Stimulated activated CD8-positive, alpha-beta memory T cell treated with anti-CD3 and anti-CD28 coated beads, Interleukin-7, amount 100 ng/mL, for 1 hour (primary cell): Measurements from ENCODE around the gene STMN3.
"Not testable (repeated sequence)": the region's sequence is repeated elsewhere in the genome, so short reads cannot be mapped to it uniquely, and the experiment has no call there.

Experiments
- DNase-seq, 2 donors: peaks; one replicate each; pipeline ENCODE4 v3.0.0-alpha.2; 2020; ENCODE audit warnings: low read depth in 2 of 2

Gene STMN3

GRCh38 chr20:63678667-63679465 lies 25.6 kb upstream of the STMN3 start:
- no peak for DNase-seq

- no peak for DNase-seq
Measured at GRCh38 chr20:63678071-63678470, 24.8 kb upstream of the STMN3 start.

GRCh38 chr20:63675681-63676368 lies 22.6 kb upstream of the STMN3 start:
- no peak for DNase-seq

GRCh38 chr20:63673951-63674350 lies 20.7 kb upstream of the STMN3 start:
- DNase-seq, result no peak

- no peak for DNase-seq
Measured at GRCh38 chr20:63672666-63673065, 19.4 kb upstream of the STMN3 start.

- not testable (repeated sequence) for DNase-seq
Measured at GRCh38 chr20:63671695-63672094, 18.5 kb upstream of the STMN3 start.

- no peak for DNase-seq
Measured at GRCh38 chr20:63668351-63668750, 15.1 kb upstream of the STMN3 start.

- no peak for DNase-seq
Measured at GRCh38 chr20:63667858-63668257, 14.6 kb upstream of the STMN3 start.

- no peak for DNase-seq
Measured at GRCh38 chr20:63665708-63666107, 12.5 kb upstream of the STMN3 start.

GRCh38 chr20:63664861-63665594 lies 11.8 kb upstream of the STMN3 start:
- no peak for DNase-seq

GRCh38 chr20:63664143-63664851 lies 11.1 kb upstream of the STMN3 start:
- DNase-seq, result no peak

- no peak for DNase-seq
Measured at GRCh38 chr20:63663332-63664066, 10.3 kb upstream of the STMN3 start.

GRCh38 chr20:63662813-63663189 lies 9.6 kb upstream of the STMN3 start:
- DNase-seq, result no peak

- DNase-seq, result no peak
Measured at GRCh38 chr20:63661959-63662812, 9.0 kb upstream of the STMN3 start.

GRCh38 chr20:63661108-63661507 lies 7.9 kb upstream of the STMN3 start:
- no peak for DNase-seq

GRCh38 chr20:63660622-63661021 lies 7.4 kb upstream of the STMN3 start:
- DNase-seq, result no peak

GRCh38 chr20:63660174-63660573 lies 7.0 kb upstream of the STMN3 start:
- DNase-seq, result not testable (repeated sequence)

- DNase-seq, result no peak
Measured at GRCh38 chr20:63659370-63659769, 6.1 kb upstream of the STMN3 start.

GRCh38 chr20:63658749-63659187 lies 5.5 kb upstream of the STMN3 start:
- DNase-seq, result no peak
